DMS153 treated with DMSO at 0.1 percent for 48 hours (cell line): Measurements from ENCODE around the gene RYR3.
A peak's percentile ranks its signal among the peaks of the same experiment; 100 is the strongest.

Experiments
- DNase-seq: peaks from one replicate; lab custom pipeline; 2025; ENCODE audit not compliant: unreplicated experiment; lab: John Stamatoyannopoulos, UW

Gene RYR3

DNA sequence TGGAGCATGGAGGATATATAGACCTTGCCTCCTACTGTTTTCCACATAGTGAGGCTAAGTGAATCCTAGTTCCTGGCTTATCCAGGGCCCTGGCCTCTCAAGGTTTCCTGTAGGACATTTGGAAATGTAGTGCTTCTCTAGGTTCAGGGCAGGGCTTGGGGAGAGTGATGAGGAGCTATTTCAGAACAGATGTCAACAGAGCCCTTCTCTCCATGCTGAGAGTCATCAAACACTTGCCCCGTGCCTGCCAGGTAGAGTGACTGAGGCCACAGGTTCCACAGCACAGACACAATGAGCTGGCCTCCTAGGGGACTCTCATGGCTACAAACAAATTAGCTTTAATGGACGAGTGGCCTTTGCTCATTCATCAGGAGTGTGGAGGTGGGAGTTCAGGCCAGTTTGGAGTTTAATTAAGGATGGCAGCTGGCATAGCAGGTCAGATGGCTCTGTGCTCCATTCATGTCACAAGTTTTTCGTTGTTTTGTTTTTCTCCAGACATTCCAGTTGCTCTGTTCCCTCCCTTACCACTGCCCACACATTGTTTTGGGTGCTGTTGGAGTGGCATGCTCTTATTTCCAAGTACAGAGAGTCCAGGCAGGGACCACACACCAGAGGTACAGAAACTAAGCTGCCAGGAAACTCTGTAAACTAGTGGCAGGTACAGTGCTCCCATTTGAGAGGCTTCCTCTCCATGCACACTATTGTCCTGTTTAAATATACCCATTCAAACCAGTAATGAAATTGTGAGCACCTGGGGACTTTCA lies 189.8 kb downstream of the RYR3 start:
- peak; percentile 30 for DNase-seq

DNA sequence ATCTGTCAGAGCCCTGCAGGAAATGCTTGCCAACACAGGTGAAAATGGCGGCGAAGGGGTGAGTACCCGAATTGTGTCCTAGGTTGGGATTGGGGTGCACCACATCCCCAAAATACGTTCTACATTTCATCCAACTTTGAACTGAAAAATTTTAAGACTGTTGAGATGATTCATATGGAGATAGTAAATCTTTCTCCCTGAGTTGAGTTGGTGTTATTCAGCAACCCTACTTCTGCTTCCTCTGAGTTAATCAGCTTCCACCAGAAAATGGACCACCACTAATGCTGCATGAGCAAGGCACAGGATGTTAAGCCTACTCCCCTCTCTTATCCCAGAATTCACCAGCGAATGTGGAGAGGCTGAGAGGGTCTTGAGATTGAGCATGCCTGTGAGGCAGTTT lies 192.9 kb downstream of the RYR3 start:
- no peak for DNase-seq

DNA sequence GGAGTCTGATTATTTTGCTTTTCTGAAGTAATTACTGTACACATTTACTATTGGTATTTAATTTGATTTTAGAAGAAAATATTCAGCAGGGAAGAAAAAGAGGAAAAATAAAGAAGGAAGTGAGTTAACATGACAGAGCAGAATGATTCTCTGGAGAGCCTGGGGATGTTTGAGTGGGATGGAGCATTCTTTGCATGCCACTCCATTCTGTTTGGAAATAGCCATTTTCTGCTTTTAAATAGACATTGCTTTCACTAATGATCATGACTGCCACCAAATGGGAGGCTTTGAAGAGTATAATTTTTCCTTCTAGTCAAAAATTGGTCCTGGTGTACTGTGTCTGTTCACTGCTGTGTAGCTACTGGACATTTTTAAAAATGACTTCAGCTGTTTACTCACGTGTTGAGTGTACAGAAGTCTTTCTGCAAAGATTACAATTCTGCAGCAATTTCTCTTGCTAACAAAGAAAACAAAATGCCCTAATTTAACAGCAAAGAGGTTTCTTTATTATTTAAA lies 196.1 kb downstream of the RYR3 start:
- no peak for DNase-seq

DNA sequence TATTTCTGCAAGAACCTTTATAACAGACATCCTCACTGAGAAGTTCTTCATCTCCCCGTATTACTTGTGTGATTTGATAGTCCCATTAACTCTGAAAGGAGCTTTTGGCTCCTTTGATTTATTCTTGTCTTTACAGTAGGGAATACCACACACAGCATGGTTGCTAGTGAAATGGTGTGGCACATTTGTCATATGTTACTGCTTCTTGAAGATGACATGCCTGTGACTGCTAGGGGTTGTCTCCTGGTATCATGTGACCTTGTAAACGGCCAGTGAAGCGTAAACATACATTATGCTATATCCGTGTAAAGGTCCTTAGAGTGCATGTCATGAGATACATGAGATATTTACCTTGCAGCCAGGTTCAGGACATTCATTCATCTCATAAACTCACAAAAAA lies 197.9 kb downstream of the RYR3 start:
- no peak for DNase-seq

DNA sequence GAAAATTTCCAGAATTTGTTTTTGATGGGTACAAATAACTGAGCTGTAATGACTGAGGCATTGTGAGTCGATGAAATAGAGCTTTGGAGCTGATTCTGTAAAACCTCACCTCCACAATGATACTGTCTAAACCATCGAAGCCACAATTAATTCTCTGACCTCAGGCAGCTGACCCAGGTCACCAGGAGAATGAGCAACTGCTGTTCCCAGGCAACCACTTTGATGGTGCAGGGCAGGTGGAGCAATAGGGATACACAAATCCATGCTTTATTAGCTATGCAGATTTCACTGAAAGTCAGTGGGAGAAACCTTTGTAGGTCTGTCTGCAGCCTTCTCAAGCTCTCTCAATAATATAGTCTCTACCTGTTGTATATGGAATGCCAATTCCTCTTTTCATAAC lies 204.4 kb downstream of the RYR3 start:
- no peak for DNase-seq

DNA sequence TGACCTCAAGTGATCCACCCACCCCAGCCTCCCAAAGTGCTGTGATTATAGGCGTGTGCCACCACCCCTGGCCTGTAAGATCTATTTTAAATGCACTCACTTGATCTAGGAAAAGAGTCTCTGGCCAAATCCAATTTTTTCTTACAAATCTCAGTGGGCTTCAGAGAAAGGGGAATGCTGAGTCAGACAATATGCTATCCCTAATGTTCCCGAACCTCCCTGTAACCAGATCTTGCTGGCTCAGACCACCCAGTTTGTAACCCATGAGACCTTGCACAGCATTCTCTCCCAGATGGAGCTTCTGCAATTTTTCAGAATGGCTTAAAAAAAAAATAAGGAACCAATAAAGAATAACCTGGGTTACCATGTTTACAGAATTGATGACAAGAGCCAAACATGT lies 205.8 kb downstream of the RYR3 start:
- no peak for DNase-seq

DNA sequence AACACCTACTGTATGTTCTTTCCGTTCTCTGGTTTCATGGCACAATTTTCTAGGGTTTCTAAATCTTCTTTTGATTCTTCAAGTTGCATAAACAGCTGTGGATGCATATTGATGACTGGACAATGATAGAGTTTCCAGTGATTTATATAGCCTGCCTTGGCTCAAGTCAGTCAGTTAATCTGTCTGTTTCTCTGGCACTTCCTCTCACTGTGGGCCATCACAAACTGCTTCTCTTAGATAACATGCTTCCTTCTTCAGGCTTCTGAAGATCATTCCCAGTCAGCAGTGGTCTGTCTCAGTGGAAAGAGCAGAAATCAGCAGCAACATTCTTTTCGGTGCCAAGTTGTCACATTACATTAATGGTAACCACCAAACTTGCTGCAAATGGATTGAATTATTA lies 207.2 kb downstream of the RYR3 start:
- DNase-seq = no peak

DNA sequence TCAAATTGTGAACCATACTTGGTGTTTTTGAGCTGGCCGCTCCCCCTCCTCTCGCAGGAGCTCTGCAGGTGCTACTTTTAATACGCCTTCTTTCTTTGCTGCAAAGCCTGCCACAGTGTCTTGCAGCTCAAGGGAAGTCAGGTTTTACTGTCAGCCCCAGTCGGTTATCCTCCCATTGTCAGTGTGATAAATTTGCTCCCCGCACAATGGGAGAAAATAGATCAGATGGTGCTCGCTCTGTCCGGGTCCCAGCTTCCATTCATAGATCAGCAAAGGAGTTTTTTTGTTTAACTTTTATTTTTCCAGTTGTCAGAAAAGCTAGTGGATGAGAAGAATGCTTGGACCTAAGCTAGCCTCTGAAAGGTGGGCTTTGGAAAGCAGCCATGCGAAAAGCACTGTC lies 207.7 kb downstream of the RYR3 start:
- no peak for DNase-seq

DNA sequence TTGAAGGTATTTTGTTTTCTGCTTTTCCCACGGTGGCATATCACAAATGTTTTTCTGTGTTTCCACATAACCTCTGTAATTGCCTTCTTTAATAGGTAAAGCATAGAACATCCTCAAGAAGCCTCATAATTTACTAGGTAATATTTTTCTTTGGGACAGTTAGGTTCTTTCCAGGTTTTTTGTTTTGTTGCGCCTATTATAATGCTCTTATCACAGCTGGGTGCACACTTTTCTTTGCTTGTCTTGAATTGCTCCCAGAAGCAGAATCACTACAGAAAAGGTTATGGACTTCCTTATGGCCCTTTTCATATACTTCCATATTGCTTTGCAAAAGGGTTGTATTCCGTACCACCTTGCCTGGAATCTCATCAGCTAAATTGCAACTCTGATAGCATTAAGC lies 213.5 kb downstream of the RYR3 start:
- no peak for DNase-seq

DNA sequence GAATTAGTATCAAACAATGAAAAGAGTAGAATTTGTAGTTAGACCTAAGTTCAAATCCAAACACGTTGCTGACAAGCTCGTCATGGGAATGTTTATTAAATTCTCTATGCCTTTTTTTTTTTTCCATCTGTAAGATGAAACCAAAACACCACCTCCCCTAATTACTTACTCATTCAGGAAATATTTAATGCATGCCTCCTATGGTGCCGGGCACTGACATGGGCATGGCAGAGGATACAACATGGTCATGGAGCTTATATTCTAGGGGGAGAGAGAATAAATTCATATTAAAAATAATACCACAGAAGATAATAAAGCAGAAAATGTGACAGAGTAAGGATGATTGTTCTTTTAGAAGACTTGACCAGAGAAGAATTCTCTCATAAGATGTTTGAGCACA lies 215.8 kb downstream of the RYR3 start:
- no peak for DNase-seq

DNA sequence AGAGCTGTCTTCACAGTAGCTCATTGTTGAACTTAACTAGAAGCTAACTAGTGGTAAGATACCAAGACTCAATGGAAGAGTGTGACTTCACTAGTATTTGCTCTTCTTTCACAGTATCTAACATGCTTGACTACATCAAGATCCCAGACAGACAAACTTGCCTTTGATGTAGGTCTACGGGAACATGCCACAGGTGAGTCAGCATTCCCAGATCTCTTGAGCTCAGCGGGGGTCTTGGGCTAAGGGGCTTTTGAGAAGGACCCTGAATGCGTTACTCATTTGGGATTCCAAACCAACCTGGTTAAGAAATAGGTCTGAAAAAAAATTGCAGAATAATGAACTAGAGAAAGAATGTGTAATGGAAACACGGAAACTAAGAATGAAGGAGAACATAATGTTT lies 222.4 kb downstream of the RYR3 start:
- no peak for DNase-seq

DNA sequence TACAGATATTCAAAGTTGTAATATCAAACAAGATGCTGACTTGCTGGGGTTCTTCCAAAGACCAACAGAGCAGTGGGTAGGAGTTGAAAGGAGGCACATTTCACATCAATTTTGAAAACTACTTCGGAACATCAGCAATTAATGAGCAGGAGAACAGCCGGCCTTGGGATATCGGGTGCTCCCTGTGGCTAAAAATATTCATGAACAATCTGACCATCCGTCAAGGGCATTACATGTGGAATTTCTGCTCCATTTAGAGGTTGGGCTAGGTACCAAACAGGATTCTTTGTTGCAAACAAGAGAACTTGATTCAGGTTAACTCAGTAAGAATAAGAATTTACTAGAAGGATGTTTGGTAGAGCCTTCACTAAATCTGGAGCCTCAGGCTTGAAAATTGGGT lies 223.9 kb downstream of the RYR3 start:
- DNase-seq = no peak

DNA sequence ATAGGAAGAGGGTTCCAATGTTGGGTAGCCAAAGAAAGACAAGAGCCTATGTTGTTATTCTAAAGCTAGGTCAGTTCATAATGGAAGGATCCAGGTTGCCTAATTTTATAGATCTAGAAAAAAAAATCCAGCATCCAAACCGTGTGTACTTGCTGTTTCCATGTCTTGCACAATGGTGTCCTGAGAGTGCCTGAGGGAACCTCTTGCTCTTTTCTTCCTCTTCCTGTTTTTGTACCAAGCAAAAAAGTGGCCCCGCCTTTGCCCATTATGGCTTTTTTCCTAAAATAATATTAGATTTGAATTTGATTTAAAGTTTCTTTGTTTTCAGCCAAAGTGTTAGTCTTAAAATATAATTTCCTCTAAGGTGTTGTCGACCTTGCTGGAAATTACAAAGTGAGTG lies 224.4 kb downstream of the RYR3 start:
- no peak for DNase-seq

DNA sequence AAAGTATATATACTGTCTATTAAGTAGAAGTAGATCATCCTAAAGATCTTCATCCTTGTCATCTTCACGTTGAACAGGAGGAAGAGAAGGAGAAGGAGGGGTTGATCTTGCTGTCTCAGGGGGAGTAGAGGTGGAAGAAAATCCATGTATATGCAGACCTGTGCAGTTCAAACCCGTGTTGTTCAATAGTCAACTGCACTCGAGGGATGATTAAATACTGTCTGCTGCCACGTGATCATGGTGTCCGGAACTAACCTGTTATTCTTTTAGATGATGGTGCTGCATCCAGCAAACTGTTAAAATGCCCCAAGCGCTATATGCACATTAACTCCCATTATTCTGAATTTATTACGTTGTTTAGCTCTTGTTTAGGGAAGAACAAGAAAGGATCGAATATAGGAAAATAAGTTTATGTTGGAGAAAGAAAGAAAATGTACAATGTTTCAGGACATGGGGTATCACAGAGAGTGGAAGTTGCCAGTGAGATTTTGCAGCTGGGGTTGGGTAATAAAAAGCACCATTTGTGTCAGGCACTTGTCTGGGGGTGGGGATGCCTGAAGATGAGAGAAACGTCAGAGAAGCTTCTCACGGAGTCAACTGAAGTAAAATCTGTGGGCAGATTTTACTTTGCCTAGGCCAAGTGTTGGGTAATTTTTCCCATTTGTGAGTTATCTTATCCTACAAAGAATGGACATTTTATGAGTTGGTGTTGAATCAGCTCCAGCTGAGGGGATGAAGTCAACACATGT lies 229.2 kb downstream of the RYR3 start:
- DNase-seq = no peak

DNA sequence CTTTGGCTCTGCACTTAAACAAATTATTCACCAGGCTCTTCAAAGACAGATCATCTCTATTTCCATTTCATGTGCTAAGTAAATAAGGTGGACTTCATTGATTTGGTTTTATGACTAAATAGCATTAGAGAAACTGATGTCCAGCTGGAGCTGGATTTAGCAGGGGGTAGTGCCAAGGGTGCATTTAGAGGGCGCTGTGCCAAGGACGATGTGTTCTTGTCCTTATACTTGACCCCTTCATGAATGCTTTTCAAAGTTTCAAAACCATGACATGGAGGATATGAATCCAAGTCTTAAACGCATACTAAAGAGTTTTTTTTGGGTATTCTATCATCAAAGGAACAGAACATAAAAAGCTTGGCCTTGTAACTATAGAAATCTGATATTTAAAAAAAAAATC lies 233.2 kb downstream of the RYR3 start:
- no peak for DNase-seq

DNA sequence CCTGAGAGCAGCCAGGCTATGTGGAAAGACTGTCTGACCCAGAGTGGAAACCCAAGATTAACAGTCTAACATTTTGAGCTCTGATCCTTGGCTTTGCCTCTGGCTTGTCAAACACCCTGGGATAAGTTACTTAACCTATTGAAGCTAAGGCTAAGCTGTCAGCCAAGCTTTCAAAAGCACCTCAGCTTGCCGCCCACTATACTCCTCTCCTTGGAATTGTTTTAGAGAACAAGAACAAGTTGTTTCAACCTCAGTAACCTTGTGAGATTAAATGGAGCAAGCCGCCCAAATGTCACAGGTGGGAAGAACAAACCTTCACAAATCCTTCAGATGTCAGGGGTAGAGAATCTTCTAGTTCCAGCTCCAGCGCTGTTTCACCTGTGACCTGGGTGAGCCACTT lies 235.1 kb downstream of the RYR3 start:
- DNase-seq = no peak

DNA sequence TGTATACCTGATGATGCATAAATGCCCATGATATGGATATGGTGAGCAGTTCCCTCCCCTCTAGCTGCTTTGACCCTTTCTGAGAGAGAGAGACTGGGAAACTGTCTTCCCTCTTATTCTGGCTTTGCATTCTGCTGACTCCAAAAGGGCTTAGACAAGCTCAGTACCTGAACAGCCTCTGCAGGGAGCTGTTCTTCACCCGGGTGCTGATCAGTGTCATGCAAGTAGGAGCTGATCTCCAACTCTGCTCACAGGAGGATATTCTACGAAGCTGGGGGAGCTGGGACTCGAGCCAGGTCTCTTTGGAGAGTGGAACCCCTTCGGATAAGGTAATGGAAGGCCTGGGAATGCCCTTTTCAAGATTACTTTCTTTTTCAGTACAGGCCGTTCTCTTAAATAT lies 237.1 kb downstream of the RYR3 start:
- DNase-seq = no peak

DNA sequence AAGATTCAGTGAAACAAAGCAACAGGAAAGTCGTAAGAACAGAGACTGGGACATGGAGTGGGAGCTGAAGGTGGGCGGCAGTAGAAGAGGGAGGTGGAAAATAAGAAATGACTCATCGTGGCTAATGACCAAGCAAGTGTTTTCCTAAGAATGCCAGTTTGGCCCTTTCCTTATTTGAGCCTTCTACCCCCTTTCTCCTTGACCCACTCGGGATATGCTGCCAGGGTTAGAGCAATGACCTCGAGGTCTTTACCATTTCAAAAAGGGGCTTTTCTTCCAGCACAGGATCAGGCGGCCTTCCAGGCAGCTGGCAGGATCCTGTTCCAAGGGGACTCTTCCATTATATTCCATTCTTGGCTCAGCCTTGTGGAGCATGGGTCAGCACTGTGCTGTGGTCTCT lies 241.1 kb downstream of the RYR3 start:
- DNase-seq = no peak

DNA sequence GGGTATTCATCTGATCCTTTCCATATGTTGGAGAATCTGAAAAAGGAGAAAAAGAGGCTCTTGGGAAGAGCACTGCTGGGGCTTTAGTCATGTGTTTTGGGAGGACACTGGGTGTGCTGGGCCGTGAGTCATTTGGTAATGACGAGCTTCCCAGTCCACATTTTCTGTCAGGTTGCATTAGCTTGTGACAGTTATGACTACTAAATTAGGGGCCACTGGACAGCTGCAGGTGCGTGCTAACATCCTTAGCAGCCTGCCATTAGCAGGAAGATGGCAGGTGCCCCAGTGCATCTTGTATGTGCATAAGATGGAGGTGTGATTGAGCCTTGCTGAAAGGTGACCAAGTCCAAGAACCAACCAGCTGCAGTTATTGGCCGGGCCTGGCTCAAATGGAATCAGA lies 242.4 kb downstream of the RYR3 start:
- DNase-seq = no peak

DNA sequence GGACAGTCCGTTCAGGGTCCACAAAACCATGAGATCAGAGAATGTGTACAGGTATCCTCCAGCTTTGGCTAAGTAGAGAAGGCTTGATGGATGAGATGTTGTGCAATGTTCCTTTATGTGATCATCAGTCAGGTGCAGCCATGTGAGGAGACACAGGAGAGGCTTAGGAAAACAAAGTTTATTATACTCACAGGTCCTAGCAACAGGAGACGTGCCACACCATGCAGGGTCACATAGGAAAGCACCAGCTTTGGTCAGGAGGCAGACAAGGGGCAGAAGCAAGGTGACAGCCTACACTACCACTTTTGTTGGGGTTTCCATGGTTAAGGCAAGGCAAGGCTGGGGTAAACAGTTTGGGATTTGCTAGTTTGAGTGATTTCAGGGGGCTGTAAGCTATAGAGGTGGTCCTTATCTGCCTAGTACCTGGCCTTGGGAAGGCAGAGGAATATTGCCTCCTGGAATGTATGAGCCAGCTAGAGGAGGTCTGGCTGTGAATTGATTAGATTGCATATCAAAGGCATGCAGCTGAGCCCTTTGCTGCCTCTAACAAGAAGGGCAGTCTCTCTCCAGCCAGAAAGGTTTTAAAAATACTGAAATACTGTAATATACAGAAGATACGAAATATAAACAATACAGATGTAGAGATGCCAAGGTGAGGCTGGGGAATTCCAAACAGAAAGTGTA lies 248.6 kb downstream of the RYR3 start:
- no peak for DNase-seq

DNA sequence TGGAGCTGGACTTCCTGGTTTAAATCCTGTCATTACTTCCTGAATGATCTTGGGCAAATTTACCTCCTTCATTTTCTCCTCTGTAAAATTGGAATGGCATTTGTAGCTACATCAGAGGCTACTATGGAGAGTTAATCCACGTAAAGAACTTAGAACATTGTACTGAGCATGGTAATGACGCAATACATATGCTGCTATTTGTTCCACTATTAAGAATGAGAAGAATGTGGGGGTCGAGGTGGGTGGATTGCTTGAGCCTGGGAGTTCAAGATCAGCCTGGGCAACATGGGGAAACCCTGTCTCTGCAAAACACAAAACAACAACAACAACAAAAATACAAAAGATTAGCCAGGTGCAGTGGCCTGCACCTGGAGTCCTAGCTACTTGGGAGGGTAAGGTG lies 250.6 kb downstream of the RYR3 start:
- no peak for DNase-seq

DNA sequence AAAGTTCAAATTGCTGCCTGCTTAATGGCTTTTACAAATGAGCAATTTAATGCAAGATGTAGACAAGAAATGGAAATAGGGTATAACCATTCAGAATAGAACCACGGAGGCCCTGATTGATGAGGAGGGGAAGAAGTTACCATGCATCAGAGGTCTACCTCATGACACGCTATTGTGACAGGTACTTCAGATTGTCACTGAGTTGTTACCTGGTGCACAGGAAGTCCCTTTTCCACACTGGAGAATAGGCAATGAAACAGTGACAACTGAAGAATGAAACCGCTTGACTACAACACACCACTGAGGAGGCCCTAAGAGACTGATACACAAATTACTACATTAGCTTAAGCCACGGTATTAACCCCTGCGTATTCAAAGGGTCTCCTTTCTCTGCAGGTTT lies 251.2 kb downstream of the RYR3 start:
- no peak for DNase-seq
